Rectal smooth muscle tissue (tissue), 1 donor: ENCODE measurements around the gene CDK6.
"Not testable (repeated sequence)": the region's sequence is repeated elsewhere in the genome, so short reads cannot be mapped to it uniquely, and the experiment has no call there.

ENCODE experiments used
- H3K27ac ChIP-seq: one replicate; pipeline ENCODE4 v1.7.0; 2013; ENCODE audit warnings: low read depth, low read length, inconsistent platforms
- H3K27me3 ChIP-seq: one replicate; pipeline ENCODE4 v1.7.0; 2013; ENCODE audit warnings: low read length; ENCODE audit not compliant: control insufficient read depth, insufficient read depth
- H3K36me3 ChIP-seq: one replicate; pipeline ENCODE4 v1.7.0; 2013; ENCODE audit warnings: low read length; ENCODE audit not compliant: control insufficient read depth, insufficient read depth
- H3K4me1 ChIP-seq: one replicate; pipeline ENCODE4 v1.7.0; 2013; ENCODE audit warnings: low read length; ENCODE audit not compliant: control insufficient read depth, insufficient read depth
- H3K4me3 ChIP-seq: one replicate; pipeline ENCODE4 v1.7.0; 2013; ENCODE audit warnings: low read length
- H3K9ac ChIP-seq: one replicate; pipeline ENCODE4 v1.7.0; 2013; ENCODE audit warnings: low read length

The CDK6 gene

GRCh38 chr7:92757311-92757910, 79.0 kb downstream of the CDK6 start:
- H3K27ac ChIP-seq, H3K4me3 ChIP-seq, H3K27me3 ChIP-seq, H3K4me1 ChIP-seq, H3K9ac ChIP-seq, H3K36me3 ChIP-seq: not testable (repeated sequence)

- H3K9ac ChIP-seq: no peak overlapping the region
- H3K27me3 ChIP-seq: no peaks in the 10 kb centered on the region
- no peaks in the 10 kb centered on the region for H3K36me3 ChIP-seq
- H3K4me3 ChIP-seq: no peak overlapping the region
- no peaks in the 10 kb centered on the region for H3K4me1 ChIP-seq
- H3K27ac ChIP-seq: no peak overlapping the region
Observed at GRCh38 chr7:92755680-92756079, 80.7 kb downstream of the CDK6 start.

- no peaks in the 10 kb centered on the region for H3K36me3 ChIP-seq
- no peak overlapping the region for H3K9ac ChIP-seq
- no peak overlapping the region for H3K27ac ChIP-seq
- no peaks in the 10 kb centered on the region for H3K27me3 ChIP-seq
- no peak overlapping the region for H3K4me3 ChIP-seq
- H3K4me1 ChIP-seq: no peaks in the 10 kb centered on the region
Observed at GRCh38 chr7:92754919-92755581, 81.3 kb downstream of the CDK6 start.

- H3K27me3 ChIP-seq: no peaks in the 10 kb centered on the region
- H3K9ac ChIP-seq: no peak overlapping the region
- no peak overlapping the region for H3K4me3 ChIP-seq
- no peaks in the 10 kb centered on the region for H3K4me1 ChIP-seq
- no peak overlapping the region for H3K27ac ChIP-seq
- no peaks in the 10 kb centered on the region for H3K36me3 ChIP-seq
Observed at GRCh38 chr7:92753614-92754013, 82.8 kb downstream of the CDK6 start.

- Histone ChIP-seq H3K9ac (no peak overlapping the region), H3K36me3 (no peaks in the 10 kb centered on the region), H3K27me3 (no peaks in the 10 kb centered on the region), H3K4me1 (no peaks in the 10 kb centered on the region), H3K4me3 (no peak overlapping the region), H3K27ac (no peak overlapping the region)
Observed at GRCh38 chr7:92751902-92752901, 84.2 kb downstream of the CDK6 start.

- Histone ChIP-seq H3K9ac (no peak overlapping the region), H3K27ac (no peak overlapping the region), H3K4me1 (no peaks in the 10 kb centered on the region)
Observed at GRCh38 chr7:92750946-92751345, 85.4 kb downstream of the CDK6 start.

GRCh38 chr7:92750447-92750839, 85.9 kb downstream of the CDK6 start:
- no peak overlapping the region for H3K9ac ChIP-seq
- no peaks in the 10 kb centered on the region for H3K4me1 ChIP-seq
- no peaks in the 10 kb centered on the region for H3K36me3 ChIP-seq
- H3K27me3 ChIP-seq: no peaks in the 10 kb centered on the region
- H3K4me3 ChIP-seq: no peak overlapping the region
- no peak overlapping the region for H3K27ac ChIP-seq

More at GRCh38 chr7:92750946-92751345, 85.4 kb downstream of the CDK6 start:
- Histone ChIP-seq H3K4me3 (no peak overlapping the region), H3K36me3 (no peaks in the 10 kb centered on the region), H3K27me3 (no peaks in the 10 kb centered on the region)

GRCh38 chr7:92749832-92750446, 86.4 kb downstream of the CDK6 start:
- no peaks in the 10 kb centered on the region for H3K4me1 ChIP-seq
- no peak overlapping the region for H3K4me3 ChIP-seq
- no peak overlapping the region for H3K27ac ChIP-seq

GRCh38 chr7:92749327-92749755, 87.0 kb downstream of the CDK6 start:
- H3K27ac ChIP-seq: no peak overlapping the region
- H3K36me3 ChIP-seq: no peaks in the 10 kb centered on the region
- H3K27me3 ChIP-seq: no peaks in the 10 kb centered on the region
- no peak overlapping the region for H3K4me3 ChIP-seq
- no peak overlapping the region for H3K9ac ChIP-seq
- H3K4me1 ChIP-seq: no peaks in the 10 kb centered on the region

More at GRCh38 chr7:92749832-92750446, 86.4 kb downstream of the CDK6 start:
- H3K36me3 ChIP-seq: no peaks in the 10 kb centered on the region
- no peak overlapping the region for H3K9ac ChIP-seq
- H3K27me3 ChIP-seq: no peaks in the 10 kb centered on the region

GRCh38 chr7:92748495-92748894, 87.9 kb downstream of the CDK6 start:
- Histone ChIP-seq H3K4me1 (no peaks in the 10 kb centered on the region), H3K27ac (no peak overlapping the region), H3K36me3 (no peaks in the 10 kb centered on the region), H3K4me3 (no peak overlapping the region), H3K9ac (no peak overlapping the region), H3K27me3 (no peaks in the 10 kb centered on the region)

GRCh38 chr7:92747041-92747835, 89.1 kb downstream of the CDK6 start:
- Histone ChIP-seq H3K27me3 (no peaks in the 10 kb centered on the region), H3K4me3 (no peak overlapping the region)

More at GRCh38 chr7:92747041-92747835, 89.1 kb downstream of the CDK6 start:
- H3K9ac ChIP-seq: no peak overlapping the region
- H3K27ac ChIP-seq: no peak overlapping the region
- no peaks in the 10 kb centered on the region for H3K4me1 ChIP-seq
- H3K36me3 ChIP-seq: no peaks in the 10 kb centered on the region
